KMS-11 (cell line): ENCODE measurements around the gene PLB1.
"Not testable (repeated sequence)": the region's sequence is repeated elsewhere in the genome, so short reads cannot be mapped to it uniquely, and the experiment has no call there.

Source experiments
- H2AFZ ChIP-seq: fragments of 200-600 bp; sonication (generic); 2 replicates; pipeline ENCODE4 v1.6.1; 2016; ENCODE audit warnings: antibody characterized with exemption, mixed run types, low read depth
- H3K27ac ChIP-seq: fragments of 200-600 bp; sonication (generic); 2 replicates; pipeline ENCODE4 v1.6.1; 2016; ENCODE audit warnings: mild to moderate bottlenecking, mixed run types
- H3K27me3 ChIP-seq: fragments of 200-600 bp; sonication (generic); 2 replicates; pipeline ENCODE4 v1.6.1; 2017; ENCODE audit warnings: mild to moderate bottlenecking, low read depth, mixed run types, moderate library complexity; ENCODE audit not compliant: insufficient read depth
- H3K36me3 ChIP-seq: fragments of 200-600 bp; sonication (generic); 2 replicates; pipeline ENCODE4 v1.6.1; 2017; ENCODE audit warnings: mild to moderate bottlenecking, mixed run types; ENCODE audit not compliant: insufficient read depth
- H3K4me1 ChIP-seq: fragments of 200-600 bp; sonication (generic); 2 replicates; pipeline ENCODE4 v1.6.1; 2016; ENCODE audit warnings: mild to moderate bottlenecking, low read depth, mixed run types; ENCODE audit not compliant: poor library complexity, severe bottlenecking
- H3K4me2 ChIP-seq: fragments of 200-600 bp; sonication (generic); 2 replicates; pipeline ENCODE4 v1.7.0; 2016; ENCODE audit warnings: mild to moderate bottlenecking, mixed run types
- H3K4me3 ChIP-seq: fragments of 200-600 bp; sonication (generic); IDR thresholded peaks from 2 replicates; pipeline ENCODE4 v1.6.1; 2017; ENCODE audit warnings: low read depth, low read length, mixed read lengths; ENCODE audit not compliant: insufficient read depth
- H3K79me2 ChIP-seq: fragments of 200-600 bp; sonication (generic); 2 replicates; pipeline ENCODE4 v1.6.1; 2016; ENCODE audit warnings: low read depth, mixed run types; ENCODE audit not compliant: insufficient read depth
- H3K9ac ChIP-seq: fragments of 200-600 bp; sonication (generic); 2 replicates; pipeline ENCODE4 v1.6.1; 2016; ENCODE audit warnings: mild to moderate bottlenecking, mixed run types
- H4K20me1 ChIP-seq: fragments of 200-600 bp; sonication (generic); 2 replicates; pipeline ENCODE4 v1.6.1; 2016; ENCODE audit warnings: mild to moderate bottlenecking, mixed run types; ENCODE audit not compliant: insufficient read depth
- TF ChIP-seq, protein P1 (sequence below): fragments of 200-600 bp; sonication (generic); conservative IDR thresholded peaks from 2 replicates; pipeline ENCODE4 v1.6.1; 2017; ENCODE audit warnings: low read depth, mild to moderate bottlenecking, antibody characterized with exemption, low read length, moderate library complexity, mixed read lengths

The PLB1 gene

DNA sequence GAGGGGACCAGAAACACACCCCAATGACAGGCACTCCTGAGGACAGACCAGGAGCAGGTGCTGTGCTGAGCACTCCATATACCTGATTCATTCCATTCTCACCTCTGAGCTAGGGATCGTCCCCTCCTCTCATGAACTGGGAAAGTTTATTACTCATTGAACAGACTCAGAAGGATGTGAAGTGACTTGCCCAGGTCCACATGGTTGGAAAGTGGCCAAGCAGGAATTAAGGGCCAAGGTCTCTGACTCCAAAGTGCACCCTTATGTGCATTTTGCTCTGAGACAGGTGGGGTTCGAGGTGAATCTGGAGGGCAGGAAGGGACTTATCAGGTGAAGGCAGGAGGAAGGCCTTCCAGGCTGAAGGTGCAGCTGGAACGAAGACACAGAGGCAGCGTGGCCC, 25.1 kb upstream of the PLB1 start:
- no peak overlapping the region for H3K27ac ChIP-seq
- H3K4me1 ChIP-seq, result no peaks in the 10 kb centered on the region
- no peaks in the 10 kb centered on the region for H3K27me3 ChIP-seq
- H2AFZ ChIP-seq, result no peak overlapping the region
- no peak overlapping the region for H3K4me2 ChIP-seq
- H3K36me3 ChIP-seq, result no peaks in the 10 kb centered on the region
- H3K4me3 ChIP-seq, result no peak overlapping the region
- H3K9ac ChIP-seq, result no peak overlapping the region
- no peaks in the 10 kb centered on the region for H3K79me2 ChIP-seq
- TF ChIP-seq, protein P1, sequence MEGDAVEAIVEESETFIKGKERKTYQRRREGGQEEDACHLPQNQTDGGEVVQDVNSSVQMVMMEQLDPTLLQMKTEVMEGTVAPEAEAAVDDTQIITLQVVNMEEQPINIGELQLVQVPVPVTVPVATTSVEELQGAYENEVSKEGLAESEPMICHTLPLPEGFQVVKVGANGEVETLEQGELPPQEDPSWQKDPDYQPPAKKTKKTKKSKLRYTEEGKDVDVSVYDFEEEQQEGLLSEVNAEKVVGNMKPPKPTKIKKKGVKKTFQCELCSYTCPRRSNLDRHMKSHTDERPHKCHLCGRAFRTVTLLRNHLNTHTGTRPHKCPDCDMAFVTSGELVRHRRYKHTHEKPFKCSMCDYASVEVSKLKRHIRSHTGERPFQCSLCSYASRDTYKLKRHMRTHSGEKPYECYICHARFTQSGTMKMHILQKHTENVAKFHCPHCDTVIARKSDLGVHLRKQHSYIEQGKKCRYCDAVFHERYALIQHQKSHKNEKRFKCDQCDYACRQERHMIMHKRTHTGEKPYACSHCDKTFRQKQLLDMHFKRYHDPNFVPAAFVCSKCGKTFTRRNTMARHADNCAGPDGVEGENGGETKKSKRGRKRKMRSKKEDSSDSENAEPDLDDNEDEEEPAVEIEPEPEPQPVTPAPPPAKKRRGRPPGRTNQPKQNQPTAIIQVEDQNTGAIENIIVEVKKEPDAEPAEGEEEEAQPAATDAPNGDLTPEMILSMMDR, result no peak
- H4K20me1 ChIP-seq, result no peaks in the 10 kb centered on the region

DNA sequence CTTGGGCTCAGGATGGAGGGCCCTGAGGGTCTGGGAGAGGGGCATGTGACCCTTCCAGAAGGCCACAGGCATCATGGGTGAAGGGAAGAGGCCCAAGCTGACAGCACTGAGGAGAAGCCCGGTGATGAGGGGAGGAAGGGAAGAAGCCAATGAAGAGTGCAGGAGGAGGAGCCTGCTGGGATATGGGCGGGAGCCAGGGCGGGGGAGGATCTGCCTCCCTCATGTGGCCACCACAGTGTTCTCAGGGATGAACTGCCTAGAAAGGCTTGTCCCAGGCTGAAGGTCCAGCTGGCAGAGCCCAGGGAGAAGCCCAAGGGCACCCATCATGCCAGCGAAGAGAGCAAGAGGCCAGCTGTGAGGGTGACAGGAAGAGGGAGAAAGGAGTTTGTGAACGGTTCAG, 24.6 kb upstream of the PLB1 start:
- Histone ChIP-seq H3K79me2 (no peaks in the 10 kb centered on the region), H3K27ac (no peak overlapping the region), H3K9ac (no peak overlapping the region)

GRCh38 chr2:28471701-28472236, 24.1 kb upstream of the PLB1 start:
- H3K4me1 ChIP-seq, result peaks cover 4% of the 10 kb centered on the region
- H3K4me3 ChIP-seq, result no peak overlapping the region
- no peak overlapping the region for H3K9ac ChIP-seq
- H3K27me3 ChIP-seq, result no peaks in the 10 kb centered on the region
- no peaks in the 10 kb centered on the region for H3K79me2 ChIP-seq
- H3K4me2 ChIP-seq, result no peak overlapping the region
- H2AFZ ChIP-seq, result no peak overlapping the region
- H3K36me3 ChIP-seq, result no peaks in the 10 kb centered on the region
- H4K20me1 ChIP-seq, result no peaks in the 10 kb centered on the region
- no peak overlapping the region for H3K27ac ChIP-seq
- TF ChIP-seq, protein P1, result no peak

More for the DNA sequence above, 24.6 kb upstream of the PLB1 start:
- Histone ChIP-seq H3K4me1 (no peaks in the 10 kb centered on the region), H3K36me3 (no peaks in the 10 kb centered on the region), H3K4me2 (no peak overlapping the region), H4K20me1 (no peaks in the 10 kb centered on the region), H2AFZ (no peak overlapping the region), H3K27me3 (no peaks in the 10 kb centered on the region), H3K4me3 (no peak overlapping the region)
- TF ChIP-seq, protein P1, result no peak

DNA sequence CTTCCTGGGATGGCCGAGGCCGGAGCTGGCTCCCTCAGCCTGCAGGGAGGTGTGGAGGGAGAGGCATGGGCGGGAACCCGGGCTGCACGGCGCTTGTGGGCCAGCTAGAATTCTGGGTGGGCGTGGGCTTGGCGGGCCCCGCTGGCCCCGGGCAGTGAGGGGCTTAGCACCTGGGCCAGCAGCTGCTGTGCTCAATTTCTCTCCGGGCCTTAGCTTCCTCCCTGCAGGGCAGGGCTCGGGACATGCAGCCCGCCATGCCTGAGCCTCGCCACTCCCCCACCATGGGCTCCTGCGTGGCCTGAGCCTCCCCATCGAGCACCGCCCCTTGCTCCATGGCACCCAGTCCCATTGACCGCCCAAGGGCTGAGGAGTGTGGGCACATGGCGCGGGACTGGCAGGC, 23.2 kb upstream of the PLB1 start:
- not testable (repeated sequence) for H3K9ac ChIP-seq, H3K27ac ChIP-seq, H3K36me3 ChIP-seq, H3K27me3 ChIP-seq, H3K4me3 ChIP-seq, H3K79me2 ChIP-seq, H2AFZ ChIP-seq, H3K4me2 ChIP-seq, H4K20me1 ChIP-seq
- peaks cover 13% of the 10 kb centered on the region for H3K4me1 ChIP-seq

DNA sequence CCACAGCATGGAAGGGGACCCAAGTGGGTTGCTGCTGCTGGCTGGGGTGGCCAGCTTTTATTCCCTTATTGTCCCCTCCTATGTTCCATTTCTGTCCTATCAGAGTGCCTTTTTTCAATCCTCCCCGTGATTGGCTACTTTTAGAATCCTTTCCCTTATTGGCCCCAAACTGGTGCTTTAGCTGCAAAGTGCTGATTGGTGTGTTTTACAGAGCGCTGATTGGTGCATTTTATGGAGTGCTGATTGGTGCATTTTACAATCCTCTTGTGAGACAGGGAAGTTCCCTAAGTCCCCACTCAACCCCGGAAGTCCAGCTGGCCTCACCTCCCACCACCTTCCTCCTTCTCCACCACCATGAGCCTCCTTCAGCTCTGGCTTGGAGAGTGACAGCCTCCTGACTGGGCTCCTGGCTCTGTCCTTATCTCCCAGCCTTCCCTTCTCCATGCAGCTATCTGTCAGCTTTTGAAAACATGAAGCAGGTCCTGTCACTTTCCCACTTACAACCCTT, 20.7 kb upstream of the PLB1 start:
- Histone ChIP-seq H3K9ac (no peak overlapping the region), H3K4me3 (no peak overlapping the region), H3K36me3 (no peaks in the 10 kb centered on the region), H3K4me1 (peaks cover 13% of the 10 kb centered on the region), H3K27ac (no peak overlapping the region), H3K79me2 (no peaks in the 10 kb centered on the region), H3K4me2 (no peak overlapping the region), H2AFZ (no peak overlapping the region), H4K20me1 (no peaks in the 10 kb centered on the region), H3K27me3 (no peaks in the 10 kb centered on the region)
- TF ChIP-seq, protein P1, result no peak
